Endothelial cell of umbilical vein (primary cell): Measurements from ENCODE around the gene SIN3B. TPM values are rescaled to one million over a fixed set of nuclear protein-coding genes. Genes with fewer than 3 reads are reported as not detected.

ENCODE experiments used
- BruUV-seq: library from RNA; stranded (reverse); fragments of 400-500 nt; replicated peaks from 2 replicates; lab custom pipeline; 2021; lab: Mats Ljungman, UMichigan
- CTCF ChIA-PET: fragments of 300-600, 350-600 bp; sonication (Branson Sonifier 250); formaldehyde crosslinking; loops from one replicate; lab custom pipeline; 2021; ENCODE audit warnings: antibody characterized with exemption, inconsistent platforms; lab: Charles Lee
- POLR2A ChIA-PET: fragments of 300-600, 350-600 bp; sonication (Branson Sonifier 250); formaldehyde crosslinking; loops from one replicate; lab custom pipeline; 2021; ENCODE audit warnings: antibody characterized with exemption, inconsistent platforms; lab: Charles Lee
- DNase-seq: peaks from one replicate; pipeline ENCODE4 v3.0.0-alpha.2; 2011; ENCODE audit warnings: low read depth, low spot score
- FAIRE-seq: peaks from 2 replicates; lab custom pipeline; 2011; peaks lifted over from hg19 to GRCh38; lab: Jason Lieb, UNC
- H2AFZ ChIP-seq: 2 replicates; pipeline ENCODE4 v1.6.0; 2012; ENCODE audit warnings: low read depth, low read length, control low read depth, inconsistent platforms
- H3K27ac ChIP-seq: 2 replicates; pipeline ENCODE4 v1.5.1; 2011; ENCODE audit warnings: low read depth, mild to moderate bottlenecking, control low read depth, low read length, moderate library complexity; ENCODE audit not compliant: insufficient read depth
- H3K27me3 ChIP-seq, 2 experiments: 2 replicates each; pipeline versions ENCODE4 v1.6.0 to v1.6.1; 2011; ENCODE audit warnings: low read length in 2 of 2, mixed read lengths in 1 of 2; ENCODE audit not compliant: control insufficient read depth in 2 of 2, insufficient read depth in 2 of 2
- H3K36me3 ChIP-seq, 2 experiments: 2 replicates in 1 of 2; 3 replicates in 1 of 2; pipeline ENCODE4 v1.5.1; 2011; ENCODE audit warnings: low read length in 2 of 2, mild to moderate bottlenecking in 1 of 2, moderate library complexity in 1 of 2; ENCODE audit not compliant: control insufficient read depth in 2 of 2, insufficient read depth in 2 of 2; ENCODE audit errors: extremely low read depth in 1 of 2
- H3K4me1 ChIP-seq: 3 replicates; pipeline ENCODE4 v1.5.1; 2011; ENCODE audit warnings: mild to moderate bottlenecking, low read length; ENCODE audit not compliant: control insufficient read depth, insufficient read depth; ENCODE audit errors: extremely low read depth
- H3K4me2 ChIP-seq: 2 replicates; pipeline ENCODE4 v1.6.1; 2011; ENCODE audit warnings: low read length, control low read depth, mixed read lengths; ENCODE audit not compliant: insufficient read depth
- H3K4me3 ChIP-seq, 3 experiments: fragments of 200-600 bp in 1 of 3; sonication (generic), shearing (Covaris generic) in 1 of 3; replicated peaks in 1 of 3; 2 replicates each; pipeline ENCODE4 v1.5.1; 2011 to 2016; ENCODE audit warnings: control low read depth in 3 of 3, low read length in 3 of 3, mild to moderate bottlenecking in 2 of 3, inconsistent platforms in 1 of 3, low read depth in 1 of 3, moderate library complexity in 1 of 3; ENCODE audit not compliant: insufficient read depth in 1 of 3
- H3K79me2 ChIP-seq: 2 replicates; pipeline ENCODE4 v1.6.0; 2012; ENCODE audit warnings: low read length, inconsistent platforms; ENCODE audit not compliant: control insufficient read depth, insufficient read depth
- H3K9ac ChIP-seq: replicated peaks from 2 replicates; pipeline ENCODE3; 2011; ENCODE audit warnings: low read length, control low read depth; ENCODE audit not compliant: insufficient read depth; ENCODE audit errors: extremely low read depth
- H3K9me1 ChIP-seq: replicated peaks from 3 replicates; pipeline ENCODE4 v1.6.0; 2011; ENCODE audit warnings: mild to moderate bottlenecking, low read length; ENCODE audit not compliant: control insufficient read depth, insufficient read depth; ENCODE audit errors: extremely low read depth
- H3K9me3 ChIP-seq: replicated peaks from 2 replicates; pipeline ENCODE4 v1.5.1; 2012; ENCODE audit warnings: low read length, inconsistent platforms; ENCODE audit not compliant: control insufficient read depth, insufficient read depth
- H4K20me1 ChIP-seq: replicated peaks from 2 replicates; pipeline ENCODE3; 2011; ENCODE audit warnings: mild to moderate bottlenecking, low read length; ENCODE audit not compliant: control insufficient read depth, insufficient read depth; ENCODE audit errors: extremely low read depth
- CTCF ChIP-seq, 2 donors: IDR thresholded peaks; 1 replicate in 1 of 2; 2 replicates in 1 of 2; pipeline ENCODE4 v1.5.1; 2011; ENCODE audit warnings: low read length in 2 of 2, mild to moderate bottlenecking in 2 of 2, moderate library complexity in 2 of 2, control low read depth in 1 of 2, inconsistent platforms in 1 of 2, low read depth in 1 of 2; ENCODE audit not compliant: insufficient read depth in 1 of 2; ENCODE audit errors: extremely low read depth in 1 of 2
- EZH2 ChIP-seq: IDR thresholded peaks from 2 replicates; pipeline ENCODE4 v1.6.1; 2012; ENCODE audit warnings: borderline replicate concordance, low read depth, mild to moderate bottlenecking, moderate library complexity, low read length, inconsistent platforms; ENCODE audit not compliant: severe bottlenecking
- GATA2 ChIP-seq: IDR thresholded peaks from 2 replicates; pipeline ENCODE4 v1.7.0; 2011; ENCODE audit warnings: low read depth, mild to moderate bottlenecking, moderate library complexity, mixed read lengths, low read length; ENCODE audit not compliant: insufficient read length, insufficient read depth
- JUN ChIP-seq: IDR thresholded peaks from 2 replicates; pipeline ENCODE4 v1.6.1; 2011; ENCODE audit warnings: borderline replicate concordance, low read depth; ENCODE audit not compliant: insufficient read length, insufficient read depth
- MYC ChIP-seq: IDR thresholded peaks from one replicate; pipeline ENCODE4 v1.6.1; 2011; ENCODE audit warnings: mild to moderate bottlenecking, low read depth, low read length
- POLR2AphosphoS5 ChIP-seq: IDR thresholded peaks from 2 replicates; pipeline ENCODE4 v1.6.1; 2012; ENCODE audit warnings: low read depth, mild to moderate bottlenecking, control low read depth, low read length, moderate library complexity; ENCODE audit not compliant: insufficient read depth
- dilution Hi-C: fragments of 300-500 bp; cut with MboI; formaldehyde crosslinking; loops from one replicate; pipeline ENCODE4 v1.15.0; 2019; ENCODE audit warnings: low sequenced_read_pairs; ENCODE audit not compliant: extremely low pct_ligation_motif_present
- intact Hi-C: fragments of 100-400 bp; cut with micrococcal nuclease; formaldehyde crosslinking; loops from one replicate; pipeline ENCODE4 v1.10.0; 2022
- polyA plus RNA-seq, 4 experiments: library from polyadenylated mRNA; depleted of rRNA in 3 of 4; stranded (reverse) in 3 of 4; unstranded in 1 of 4; fragments of >200 nt; gene quantifications; 2 replicates each; pipeline versions ENCODE4 v1.2.1 to v1.2.3, GENCODE V29; 2011 to 2012; ENCODE audit warnings: missing spikeins in 1 of 4
- total RNA-seq: library from RNA; stranded (reverse); gene quantifications from 2 replicates; pipeline ENCODE4 v1.2.3, GENCODE V29; 2021

SIN3B gene
- total and polyA plus RNA-seq, 2 donors (not counting 3 experiments of a cell fraction or from before 2014, with no cell fraction given) = 46.2 to 75.0 TPM

GRCh38 chr19:16820056-16820455 lies 9.1 kb upstream of the SIN3B start:
- no peaks in the 10 kb centered on the region for H3K79me2 ChIP-seq
- H4K20me1 ChIP-seq = no peaks in the 10 kb centered on the region
- DNase-seq (no peak), FAIRE-seq (no peak)
- H3K9me1 ChIP-seq = no peaks in the 10 kb centered on the region
- H3K36me3 ChIP-seq = no peaks in the 10 kb centered on the region
- no peak overlapping the region for H3K4me3 ChIP-seq
- dilution Hi-C loops = no loop called here
- intact Hi-C loops = no loop called here
- no peaks in the 10 kb centered on the region for H3K9me3 ChIP-seq
- H3K4me1 ChIP-seq = peaks cover 5% of the 10 kb centered on the region
- H3K9ac ChIP-seq = no peak overlapping the region
- CTCF ChIA-PET = interaction anchor here (0.9 kb wide), 1 partner anchor 16 kb away, joined by 3 read pairs; no protein-coding TSS in a partner anchor
- POLR2A ChIA-PET = no interaction called here
- no peak overlapping the region for H3K27ac ChIP-seq
- BruUV-seq = no TSS peak
- no peak overlapping the region for H2AFZ ChIP-seq
- peaks cover 0 to 4% of the 10 kb centered on the region in 2 experiments for H3K27me3 ChIP-seq
- no peak overlapping the region for H3K4me2 ChIP-seq
- TF ChIP-seq CTCF (IDR thresholded peaks at IDR 0.05; ENCODE audit: extremely low read depth in 1 of 2, insufficient read depth in 1 of 2, low read depth in 1 of 2, low read length in 2 of 2) = no peak
- no peak for TF ChIP-seq POLR2AphosphoS5
- no peak for TF ChIP-seq JUN
- no peak for TF ChIP-seq MYC
- TF ChIP-seq GATA2 = no peak
- TF ChIP-seq EZH2 = no peak
